GM18498 (cell line): Measurements from ENCODE around the gene GFY.
"Not testable (repeated sequence)": the region's sequence is repeated elsewhere in the genome, so short reads cannot be mapped to it uniquely, and the experiment has no call there.

Experiments used
- ATAC-seq: cut with Tn5 transposase; IDR thresholded peaks from one replicate; pipeline ENCODE4 v1.9.1; 2021; ENCODE audit warnings: mild to moderate bottlenecking, moderate library complexity; ENCODE audit not compliant: unreplicated experiment

The GFY gene

GRCh38 chr19:49468199-49468598 lies 43.0 kb downstream of the GFY start:
- ATAC-seq: no peak

GRCh38 chr19:49468746-49469447 lies 43.7 kb downstream of the GFY start:
- ATAC-seq: peak; percentile 60

- ATAC-seq: peak; percentile 60
Measured at GRCh38 chr19:49469828-49470614, 44.8 kb downstream of the GFY start.

GRCh38 chr19:49470615-49470978 lies 45.4 kb downstream of the GFY start:
- no peak for ATAC-seq

- ATAC-seq: no peak
Measured at GRCh38 chr19:49472936-49473335, 47.7 kb downstream of the GFY start.

GRCh38 chr19:49473501-49473867 lies 48.3 kb downstream of the GFY start:
- not testable (repeated sequence) for ATAC-seq

- ATAC-seq: peak; percentile 55
Measured at GRCh38 chr19:49473868-49474541, 48.8 kb downstream of the GFY start, which contains the start of gene FLT3LG. FLT3LG (plus strand) TSS chr19:49474215; CDS start chr19:49474640, 425 bp downstream.

- peak; percentile 1 for ATAC-seq
Measured at GRCh38 chr19:49474542-49474924, 49.3 kb downstream of the GFY start.

- ATAC-seq: no peak
Measured at GRCh38 chr19:49475191-49475917, 50.2 kb downstream of the GFY start.

- ATAC-seq: no peak
Measured at GRCh38 chr19:49475995-49476880, 51.0 kb downstream of the GFY start.
